Tibial nerve (tissue), 4 donors: ENCODE measurements around the gene FNBP1. TPM values are rescaled to one million over a fixed set of nuclear protein-coding genes. Genes with fewer than 3 reads are reported as not detected.
A peak's percentile ranks its signal among the peaks of the same experiment; 100 is the strongest.
"Not testable (repeated sequence)": the region's sequence is repeated elsewhere in the genome, so short reads cannot be mapped to it uniquely, and the experiment has no call there.

Source experiments
- DNase-seq, 2 donors: peaks; one replicate each; pipeline ENCODE4 v3.0.0-alpha.2; 2019; ENCODE audit warnings: low spot score in 2 of 2
- H3K27ac ChIP-seq, 4 donors: fragments of 200-600 bp; sonication (generic) in 3 of 4; one replicate each; pipeline ENCODE4 v1.5.1; 2017 to 2019; ENCODE audit warnings: mild to moderate bottlenecking in 1 of 4
- H3K27me3 ChIP-seq, 2 donors: fragments of 200-600 bp; sonication (generic) in 1 of 2; one replicate each; pipeline versions ENCODE4 v1.5.1 to v1.6.0; 2017 to 2019
- H3K36me3 ChIP-seq, 3 donors: fragments of 200-600 bp; sonication (generic); one replicate each; pipeline ENCODE4 v1.5.1; 2018 to 2019
- H3K4me1 ChIP-seq, 4 donors: fragments of 200-600 bp; sonication (generic) in 3 of 4; one replicate each; pipeline ENCODE4 v1.5.1; 2017 to 2019
- H3K4me3 ChIP-seq, 4 donors: fragments of 200-600 bp; sonication (generic) in 3 of 4; one replicate each; pipeline ENCODE4 v1.5.1; 2017 to 2019; ENCODE audit warnings: mild to moderate bottlenecking in 1 of 4, moderate library complexity in 1 of 4
- H3K9me3 ChIP-seq, 4 donors: fragments of 200-600 bp; sonication (generic) in 3 of 4; one replicate each; pipeline ENCODE4 v1.5.1; 2017 to 2019
- EP300 ChIP-seq, 2 donors: sonication (generic); formaldehyde crosslinking; IDR thresholded peaks; one replicate each; pipeline ENCODE4 v1.6.1; 2017; ENCODE audit warnings: antibody characterized with exemption in 2 of 2, mild to moderate bottlenecking in 1 of 2
- POLR2A ChIP-seq, 2 donors: fragments of 450-650 bp; IDR thresholded peaks; one replicate each; pipeline ENCODE4 v1.6.1; 2017; ENCODE audit warnings: antibody characterized with exemption in 2 of 2, mild to moderate bottlenecking in 2 of 2, moderate library complexity in 2 of 2
- WGBS, 2 donors: methylation state at CpG; one replicate each; pipeline ENCODE4 v1.1.5; 2018; 5-methylcytosine and 5-hydroxymethylcytosine counted together
- total RNA-seq, 4 donors: library from RNA; depleted of rRNA; stranded (reverse); fragments of >200 nt; gene quantifications; one replicate each; pipeline ENCODE4 v1.1.0, GENCODE V29; 2016
- TF ChIP-seq, protein P1 (sequence below), 5 experiments: fragments of 200-600 bp in 3 of 5; fragments of 450-650 bp in 2 of 5; sonication (generic) in 3 of 5; IDR thresholded peaks; one replicate each; pipeline ENCODE4 v1.5.1; 2016 to 2019; ENCODE audit warnings: antibody characterized with exemption in 5 of 5, mild to moderate bottlenecking in 3 of 5, moderate library complexity in 2 of 5

FNBP1 gene
- total RNA-seq, 4 donors from 2014 or later, result 77.0 to 114 (median 86.4) TPM

DNA sequence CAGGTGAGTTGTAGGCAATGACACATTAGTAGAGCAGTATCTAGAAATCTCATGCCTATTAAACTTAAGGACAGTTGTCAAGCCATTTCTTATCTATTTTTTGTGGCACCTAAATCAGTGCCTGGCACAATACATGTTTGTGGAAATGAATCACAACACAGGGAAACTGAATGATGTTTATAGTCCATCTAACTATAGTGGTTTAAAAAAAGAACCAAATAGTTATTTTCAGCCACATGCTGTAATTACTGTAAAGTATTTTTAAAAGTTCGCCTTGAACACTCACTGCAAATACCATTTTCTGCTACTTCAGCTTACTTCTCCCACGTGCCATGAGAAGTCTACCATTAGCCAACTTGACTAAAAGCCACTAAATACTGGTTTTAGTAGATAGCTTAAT lies 21.9 kb downstream of the FNBP1 start:
- peak overlapping the region in 2 of 4 donors; percentile 2 to 70 for H3K27ac ChIP-seq
- H3K4me3 ChIP-seq, result no peak overlapping the region
- TF ChIP-seq, protein P1, sequence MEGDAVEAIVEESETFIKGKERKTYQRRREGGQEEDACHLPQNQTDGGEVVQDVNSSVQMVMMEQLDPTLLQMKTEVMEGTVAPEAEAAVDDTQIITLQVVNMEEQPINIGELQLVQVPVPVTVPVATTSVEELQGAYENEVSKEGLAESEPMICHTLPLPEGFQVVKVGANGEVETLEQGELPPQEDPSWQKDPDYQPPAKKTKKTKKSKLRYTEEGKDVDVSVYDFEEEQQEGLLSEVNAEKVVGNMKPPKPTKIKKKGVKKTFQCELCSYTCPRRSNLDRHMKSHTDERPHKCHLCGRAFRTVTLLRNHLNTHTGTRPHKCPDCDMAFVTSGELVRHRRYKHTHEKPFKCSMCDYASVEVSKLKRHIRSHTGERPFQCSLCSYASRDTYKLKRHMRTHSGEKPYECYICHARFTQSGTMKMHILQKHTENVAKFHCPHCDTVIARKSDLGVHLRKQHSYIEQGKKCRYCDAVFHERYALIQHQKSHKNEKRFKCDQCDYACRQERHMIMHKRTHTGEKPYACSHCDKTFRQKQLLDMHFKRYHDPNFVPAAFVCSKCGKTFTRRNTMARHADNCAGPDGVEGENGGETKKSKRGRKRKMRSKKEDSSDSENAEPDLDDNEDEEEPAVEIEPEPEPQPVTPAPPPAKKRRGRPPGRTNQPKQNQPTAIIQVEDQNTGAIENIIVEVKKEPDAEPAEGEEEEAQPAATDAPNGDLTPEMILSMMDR (IDR thresholded peaks at IDR 0.05), result no peak
- TF ChIP-seq POLR2A (IDR thresholded peaks at IDR 0.05) (no peak), EP300 (IDR thresholded peaks at IDR 0.05) (no peak)
- H3K9me3 ChIP-seq, result peaks cover 0 to 3% (median 0%) of the 10 kb centered on the region in 4 donors
- H3K36me3 ChIP-seq, result peaks cover 0 to 4% (median 0%) of the 10 kb centered on the region in 3 donors
- DNase-seq, result no peak
- WGBS, 2 donors, result 40 to 68% methylated on average over 2 of the region's 2 CpGs
- no peaks in the 10 kb centered on the region for H3K27me3 ChIP-seq
- peaks cover 0 to 52% (median 13%) of the 10 kb centered on the region in 4 donors for H3K4me1 ChIP-seq

DNA sequence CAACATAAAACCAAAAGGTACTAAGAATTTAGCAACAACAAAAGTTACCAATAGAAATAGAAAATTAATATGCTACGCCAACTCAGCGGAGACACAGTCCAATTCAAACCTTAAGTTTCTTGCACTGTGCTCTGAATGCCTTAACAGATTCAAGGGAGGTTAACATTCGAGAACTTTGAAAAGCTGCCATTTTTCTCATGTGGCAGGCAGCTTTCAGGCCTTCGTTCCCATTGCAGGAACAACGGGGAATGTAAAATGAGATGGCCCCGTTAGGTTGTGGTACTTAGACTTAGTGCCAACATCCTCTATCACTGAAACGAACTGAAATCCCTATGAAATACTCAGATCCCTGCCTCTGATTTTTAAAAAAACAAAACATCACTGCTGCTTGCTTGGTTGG lies 22.4 kb downstream of the FNBP1 start:
- H3K36me3 ChIP-seq, result peaks cover 0 to 9% (median 0%) of the 10 kb centered on the region in 3 donors
- H3K27me3 ChIP-seq, result no peaks in the 10 kb centered on the region
- DNase-seq, result no peak
- peaks cover 0 to 48% (median 11%) of the 10 kb centered on the region in 4 donors for H3K4me1 ChIP-seq
- H3K4me3 ChIP-seq, result no peak overlapping the region
- peak overlapping the region in 2 of 4 donors; percentile 2 to 70 for H3K27ac ChIP-seq
- 41 to 47% methylated on average over 7 of the region's 7 CpGs for WGBS, 2 donors
- H3K9me3 ChIP-seq, result peaks cover 0 to 4% (median 0%) of the 10 kb centered on the region in 4 donors
- TF ChIP-seq, protein P1 (IDR thresholded peaks at IDR 0.05), result no peak
- TF ChIP-seq EP300 (IDR thresholded peaks at IDR 0.05) (no peak), POLR2A (IDR thresholded peaks at IDR 0.05) (no peak)

DNA sequence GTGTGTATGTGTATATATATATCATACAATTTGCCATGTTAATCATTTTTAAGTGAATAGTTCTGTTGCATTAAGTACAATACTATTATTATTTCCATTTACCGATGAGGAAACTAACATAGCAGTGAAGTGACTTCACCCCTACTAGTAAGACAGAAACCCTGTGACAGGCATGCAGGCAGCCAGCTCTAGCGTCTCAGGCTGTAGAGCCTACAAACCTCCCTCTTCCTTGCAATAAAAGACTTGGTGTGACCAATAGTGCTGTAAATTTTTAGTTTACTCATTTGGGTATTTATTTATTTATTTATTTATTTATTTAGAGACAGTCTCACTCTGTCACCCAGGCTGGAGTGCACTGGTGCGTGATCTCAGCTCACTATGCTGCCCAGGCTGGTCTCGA lies 24.7 kb downstream of the FNBP1 start:
- Histone ChIP-seq H3K4me1 (peaks cover 0 to 31% (median 3%) of the 10 kb centered on the region in 4 donors), H3K27me3 (no peaks in the 10 kb centered on the region), H3K27ac (peak overlapping the region in 1 of 4 donors; percentile 26), H3K4me3 (no peak overlapping the region), H3K9me3 (peaks cover 0 to 4% (median 0%) of the 10 kb centered on the region in 4 donors), H3K36me3 (peaks cover 0 to 13% (median 0%) of the 10 kb centered on the region in 3 donors)
- TF ChIP-seq POLR2A (IDR thresholded peaks at IDR 0.05), result no peak
- TF ChIP-seq, protein P1 (IDR thresholded peaks at IDR 0.05), result no peak
- DNase-seq, result no peak
- 78 to 80% methylated on average over 4 of the region's 4 CpGs for WGBS, 2 donors

DNA sequence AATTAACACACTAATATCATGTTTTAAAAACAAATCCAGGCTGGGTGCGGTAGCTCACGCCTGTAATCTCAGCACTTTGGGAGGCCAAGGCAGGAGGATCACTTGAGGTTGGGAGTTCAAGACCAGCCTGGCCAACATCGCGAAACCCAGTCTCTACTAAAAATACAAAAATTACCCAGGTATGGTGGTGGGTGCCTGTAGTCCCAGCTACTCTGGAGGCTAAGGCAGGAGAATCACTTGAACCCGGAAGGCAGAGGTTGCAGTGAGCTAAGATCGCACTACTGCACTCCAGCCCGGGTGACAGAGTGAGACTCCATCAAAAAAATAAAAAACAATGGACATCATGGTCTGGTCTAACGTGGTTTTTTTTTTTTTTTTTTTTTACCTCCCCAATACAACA lies 25.5 kb downstream of the FNBP1 start:
- Histone ChIP-seq H3K36me3 (peaks cover 0 to 13% (median 0%) of the 10 kb centered on the region in 3 donors), H3K4me1 (peaks cover 0 to 28% (median 0%) of the 10 kb centered on the region in 4 donors)
- not testable (repeated sequence) for DNase-seq, H3K9me3 ChIP-seq, H3K4me3 ChIP-seq, H3K27me3 ChIP-seq, H3K27ac ChIP-seq
- 91% methylated on average over 8 of the region's 8 CpGs for WGBS, 2 donors

DNA sequence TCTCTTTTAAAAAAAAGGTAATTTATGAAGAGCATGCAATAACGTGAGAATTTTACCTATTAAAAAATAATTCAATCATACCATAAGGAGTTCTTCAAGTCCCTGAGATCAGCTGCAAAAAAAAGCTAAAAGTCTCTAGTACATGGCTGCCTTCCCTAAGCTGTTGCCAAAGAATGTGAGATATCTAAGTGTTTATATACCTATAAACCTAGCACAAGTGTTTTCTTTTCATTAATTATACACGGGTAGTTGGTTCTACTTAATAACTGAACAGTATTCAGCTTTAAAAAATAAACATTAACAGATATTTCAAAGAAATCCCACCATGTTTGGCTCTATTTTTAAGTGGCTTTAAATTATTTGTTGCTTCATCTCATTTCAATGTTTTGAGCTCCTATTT lies 25.9 kb downstream of the FNBP1 start:
- H3K27me3 ChIP-seq, result no peaks in the 10 kb centered on the region
- no peak overlapping the region for H3K27ac ChIP-seq

More for the DNA sequence above, 25.9 kb downstream of the FNBP1 start:
- 61 to 64% methylated on average over 2 of the region's 2 CpGs for WGBS, 2 donors
- Histone ChIP-seq H3K36me3 (peaks cover 0 to 13% (median 0%) of the 10 kb centered on the region in 3 donors), H3K4me3 (no peak overlapping the region), H3K9me3 (peaks cover 0 to 4% (median 0%) of the 10 kb centered on the region in 4 donors), H3K4me1 (peaks cover 0 to 28% (median 0%) of the 10 kb centered on the region in 4 donors)
- TF ChIP-seq, protein P1 (IDR thresholded peaks at IDR 0.05), result no peak
- no peak for TF ChIP-seq POLR2A (IDR thresholded peaks at IDR 0.05)
- no peak for TF ChIP-seq EP300 (IDR thresholded peaks at IDR 0.05)
- DNase-seq, result no peak
